ENCODE results near the gene VEGFC.

Gene VEGFC, protein sequence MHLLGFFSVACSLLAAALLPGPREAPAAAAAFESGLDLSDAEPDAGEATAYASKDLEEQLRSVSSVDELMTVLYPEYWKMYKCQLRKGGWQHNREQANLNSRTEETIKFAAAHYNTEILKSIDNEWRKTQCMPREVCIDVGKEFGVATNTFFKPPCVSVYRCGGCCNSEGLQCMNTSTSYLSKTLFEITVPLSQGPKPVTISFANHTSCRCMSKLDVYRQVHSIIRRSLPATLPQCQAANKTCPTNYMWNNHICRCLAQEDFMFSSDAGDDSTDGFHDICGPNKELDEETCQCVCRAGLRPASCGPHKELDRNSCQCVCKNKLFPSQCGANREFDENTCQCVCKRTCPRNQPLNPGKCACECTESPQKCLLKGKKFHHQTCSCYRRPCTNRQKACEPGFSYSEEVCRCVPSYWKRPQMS

DNA sequence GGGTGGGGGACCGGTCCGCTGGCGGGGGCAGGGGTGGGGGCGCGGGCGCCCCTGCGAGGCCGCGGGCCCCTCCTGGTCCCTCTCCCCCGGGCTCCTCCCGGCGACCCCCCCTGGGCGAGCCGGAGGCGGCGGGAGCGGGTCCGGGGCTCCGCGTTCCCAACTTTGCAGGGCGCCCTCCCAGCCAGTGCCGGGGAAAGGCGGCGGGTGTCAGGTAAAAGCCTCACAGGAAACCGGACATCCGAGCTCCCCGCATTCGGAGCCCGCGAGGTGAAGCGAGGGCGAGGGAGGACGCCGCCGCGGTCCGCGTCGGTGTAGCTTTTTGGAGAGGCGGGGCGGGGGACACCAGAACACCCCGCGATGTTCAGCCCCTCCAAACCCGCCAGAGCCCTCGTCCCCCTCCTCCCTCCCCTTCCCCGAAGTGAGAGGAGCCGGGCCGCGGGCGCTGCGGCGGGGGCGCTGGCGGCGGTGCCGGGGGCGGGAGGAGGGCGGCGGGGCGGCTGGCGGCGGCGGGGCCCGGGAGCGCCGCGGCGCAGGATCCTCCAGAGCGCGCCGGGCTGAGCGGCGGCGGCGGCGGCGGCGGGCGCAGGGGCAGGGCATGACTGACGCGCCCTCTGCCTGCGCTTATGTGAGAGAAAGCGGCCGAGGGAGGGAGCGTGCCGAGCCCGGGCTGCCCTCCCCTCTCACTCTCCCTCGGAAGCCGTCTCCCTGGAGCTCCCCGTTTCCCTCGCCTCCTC is at the start of gene VEGFC:
TSS of gene VEGFC (minus strand) at position 597 of the 734 bp plus-strand sequence. CDS start 611 bp downstream, outside the sequence.
- no peak for DNase-seq

DNA sequence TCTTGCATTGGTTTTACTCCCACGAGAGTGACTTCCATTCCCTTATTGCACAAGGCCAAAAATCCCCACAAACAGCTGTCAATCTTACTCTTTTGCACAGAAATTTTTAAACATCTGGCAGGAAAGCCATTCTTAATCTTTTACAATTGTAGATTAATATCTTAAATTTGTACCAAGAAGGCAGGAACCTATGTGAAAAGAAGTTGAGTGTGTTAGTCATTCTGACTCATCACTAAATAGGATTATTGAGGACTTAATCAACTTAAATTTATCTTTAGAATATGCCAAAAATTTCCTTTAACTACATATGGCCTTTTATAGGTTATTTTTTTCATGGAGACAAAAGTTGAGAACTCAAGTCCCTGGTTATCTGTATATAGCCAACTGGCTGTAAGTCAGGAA is 49.0 kb upstream of the VEGFC start:
- DNase-seq: no peak

DNA sequence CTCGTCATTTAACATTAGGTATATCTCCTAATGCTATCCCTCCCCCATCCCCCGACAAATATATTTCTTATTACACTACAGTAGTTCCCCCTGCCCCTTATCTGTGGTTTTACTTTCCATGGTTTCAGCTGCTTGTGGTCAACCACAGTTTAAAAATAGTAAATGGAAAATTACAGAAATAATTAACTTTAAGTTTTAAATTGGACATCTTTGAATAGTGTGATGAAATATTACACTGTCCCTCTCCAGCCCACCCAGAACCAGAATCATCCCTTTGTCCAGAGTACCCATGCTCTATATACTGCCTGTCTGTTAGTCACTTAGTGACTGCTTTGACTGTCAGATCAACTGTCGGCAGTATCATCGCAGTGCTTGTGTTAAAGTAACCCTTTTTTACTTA is 47.4 kb upstream of the VEGFC start:
- no peak for DNase-seq

DNA sequence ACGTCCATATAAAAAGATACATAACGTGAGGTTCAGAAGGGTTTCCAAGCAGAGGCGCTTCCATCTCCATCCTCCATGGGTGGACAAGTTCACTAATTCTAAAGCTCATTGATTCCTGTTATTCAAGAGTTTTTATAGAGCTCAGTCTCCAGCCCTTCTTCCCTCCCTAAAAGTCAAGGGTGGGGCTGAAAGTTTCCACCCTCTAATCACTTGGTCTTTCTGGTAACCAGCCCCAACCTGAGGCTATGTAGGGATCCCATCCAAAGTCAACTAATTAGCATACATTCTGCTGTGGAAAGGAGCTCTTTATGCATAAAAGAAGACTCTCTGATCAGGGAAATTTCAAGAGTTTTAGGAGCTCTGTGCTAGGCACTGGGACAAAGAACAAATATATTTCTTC is 46.9 kb upstream of the VEGFC start:
- no peak for DNase-seq

DNA sequence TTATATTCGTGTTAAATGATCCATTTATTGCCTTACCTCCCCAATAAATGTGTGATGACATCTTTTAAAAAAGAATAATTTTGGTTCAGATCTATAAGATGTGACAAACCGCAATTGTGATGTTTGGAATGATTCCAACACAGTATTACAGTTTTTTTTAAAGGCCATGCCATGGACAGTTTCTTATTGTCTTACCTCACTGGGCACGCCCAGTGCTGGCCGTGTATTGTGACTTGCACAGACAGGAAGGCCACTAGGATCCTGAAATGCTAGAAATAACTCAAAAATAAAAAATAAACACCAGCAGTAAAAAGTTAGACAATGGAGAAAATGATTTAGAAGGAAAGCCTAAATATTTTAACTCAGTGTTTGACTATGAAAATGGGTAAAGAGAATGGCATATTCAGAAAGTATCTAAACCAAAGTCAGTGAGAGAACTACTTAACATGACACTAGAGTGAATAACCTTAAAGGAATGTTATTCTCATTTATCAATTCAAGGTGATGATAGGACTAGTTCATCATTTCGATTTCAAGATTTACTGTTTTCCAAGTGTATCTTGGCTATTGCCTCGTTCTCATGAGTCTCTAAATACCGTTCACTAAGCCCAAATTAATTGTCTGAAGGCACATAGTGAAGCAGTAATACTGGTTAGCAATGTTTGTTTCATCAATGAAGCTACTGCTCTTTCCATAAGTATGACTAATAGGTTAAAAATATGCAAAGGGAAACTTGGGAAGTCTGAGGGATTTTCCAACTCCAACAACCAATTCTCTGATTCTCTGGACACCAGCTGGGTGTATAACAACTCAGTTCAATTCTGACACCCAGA is 46.1 kb upstream of the VEGFC start:
- DNase-seq: no peak

DNA sequence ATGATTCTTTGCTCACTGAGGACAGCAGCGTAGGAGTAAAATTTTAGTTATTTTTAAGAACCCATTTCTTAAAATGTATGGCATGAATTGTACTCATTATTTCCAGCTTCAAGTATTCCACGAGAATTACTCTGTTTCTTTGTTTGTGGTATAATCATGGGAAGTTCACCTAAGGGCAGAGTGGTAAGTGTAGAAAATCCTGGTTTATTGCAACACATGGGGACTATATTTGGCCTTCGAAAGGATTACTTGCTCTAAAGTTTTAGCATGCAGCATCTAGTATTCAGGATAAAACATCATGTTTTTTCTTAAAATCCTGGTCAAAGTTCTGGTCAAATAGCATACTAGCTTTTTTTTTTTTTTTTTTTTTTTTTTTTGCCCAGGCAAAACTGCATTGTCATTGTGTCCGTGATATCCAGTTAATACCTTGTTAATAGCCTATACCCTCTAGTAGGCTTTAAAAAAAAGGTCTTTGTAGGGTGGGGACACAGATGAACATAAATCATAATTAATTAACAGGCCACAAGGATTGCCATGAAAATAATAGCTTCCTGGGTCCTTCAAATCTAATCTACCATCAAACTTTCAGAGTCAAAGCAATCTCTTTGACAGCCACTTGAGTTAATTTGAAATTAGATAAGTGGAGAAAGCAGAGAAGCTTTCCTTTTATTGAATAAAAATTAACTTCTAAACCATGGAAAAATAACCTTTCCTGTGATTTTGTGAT is 44.6 kb upstream of the VEGFC start:
- no peak for DNase-seq

DNA sequence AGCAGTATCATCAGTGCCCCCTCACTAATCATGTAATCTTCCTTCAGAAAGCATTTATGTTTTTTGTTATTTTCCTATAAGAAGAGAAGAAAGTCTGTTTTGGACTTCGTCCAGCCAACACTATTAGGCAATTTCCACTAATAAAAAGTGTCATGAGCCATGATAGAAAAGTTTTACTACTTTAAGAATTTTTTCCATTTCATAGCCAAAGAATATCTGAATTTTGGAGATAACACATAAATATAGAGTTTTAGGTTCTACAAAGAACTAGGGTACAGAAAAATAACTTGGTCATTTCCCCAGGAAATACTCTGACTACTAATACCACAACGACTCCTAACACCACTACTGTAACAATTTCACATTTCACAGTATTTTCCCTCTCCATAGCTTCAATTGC is 41.8 kb upstream of the VEGFC start:
- DNase-seq: no peak

DNA sequence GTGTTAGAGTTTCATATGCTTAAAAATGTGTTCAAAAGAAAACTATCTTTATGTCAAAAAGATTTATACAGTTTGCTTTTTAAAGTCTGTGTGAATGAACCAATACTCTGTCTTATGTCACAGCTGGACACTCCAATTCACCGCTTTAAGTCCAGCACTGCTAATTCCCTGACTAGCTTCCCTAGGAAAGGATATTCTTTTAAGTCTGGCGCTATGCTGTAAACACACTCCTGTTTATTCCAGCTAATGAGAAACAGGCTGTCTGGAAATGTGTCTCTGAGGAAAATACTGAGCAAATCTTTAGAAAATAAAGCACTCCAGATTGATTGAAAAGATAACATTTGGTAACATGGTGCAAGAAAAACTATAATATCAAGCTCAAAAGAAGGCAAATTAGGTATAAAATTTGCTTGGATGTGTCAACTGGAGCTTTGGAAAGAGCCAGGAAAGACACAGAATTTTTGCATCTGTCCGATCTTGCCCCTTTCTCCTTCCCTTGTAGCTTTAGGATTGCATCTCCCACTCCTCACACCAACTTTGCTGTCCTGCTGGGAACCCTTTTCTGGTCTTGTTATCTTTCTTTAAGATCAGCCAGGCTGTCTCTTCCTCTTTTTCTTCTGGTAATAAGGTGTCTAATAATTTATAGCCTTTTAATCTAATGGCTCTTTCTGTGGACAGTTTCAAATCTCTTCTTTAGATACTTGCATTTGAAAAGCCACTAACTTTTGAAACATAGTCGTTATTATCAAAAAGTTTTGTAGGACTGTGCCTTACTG is 40.9 kb upstream of the VEGFC start:
- DNase-seq: no peak

DNA sequence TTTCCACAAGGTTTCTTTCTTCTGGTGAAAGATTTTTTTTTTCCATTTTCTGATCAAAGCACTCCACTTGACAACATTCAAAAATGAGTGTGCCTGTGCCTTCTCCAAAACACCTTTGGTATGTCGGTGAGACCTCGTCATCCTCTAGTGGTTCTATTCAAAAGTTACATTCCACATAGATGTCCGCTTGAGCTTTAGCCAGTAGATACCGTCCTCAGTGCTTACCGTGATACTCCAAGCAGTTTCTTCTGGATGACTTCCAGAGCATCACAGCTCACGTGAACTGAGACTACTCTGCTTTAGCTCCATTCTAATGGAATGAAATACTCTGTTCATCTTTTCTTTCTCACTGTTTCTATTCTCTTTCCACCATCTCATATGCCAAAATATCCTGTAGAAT is 38.2 kb upstream of the VEGFC start:
- no peak for DNase-seq

DNA sequence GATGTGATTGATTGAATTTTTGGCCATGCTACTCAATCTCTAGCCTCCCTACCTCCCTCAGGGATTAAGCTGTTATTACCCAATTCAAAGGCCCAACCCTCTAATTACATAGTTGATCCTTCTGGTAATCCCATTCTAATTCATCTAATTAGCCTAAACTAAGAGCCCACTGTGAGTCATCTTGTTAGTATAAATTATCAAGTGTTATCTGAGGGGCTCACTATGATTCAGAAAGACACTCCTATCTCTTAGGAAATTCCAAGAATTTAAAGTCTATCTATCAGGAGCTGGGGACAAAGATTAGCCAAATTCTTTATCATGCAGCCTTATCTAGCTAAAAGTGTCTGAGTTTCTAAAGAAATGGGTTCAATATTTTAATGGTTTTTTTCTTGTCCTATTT is 32.9 kb upstream of the VEGFC start:
- DNase-seq: no peak

DNA sequence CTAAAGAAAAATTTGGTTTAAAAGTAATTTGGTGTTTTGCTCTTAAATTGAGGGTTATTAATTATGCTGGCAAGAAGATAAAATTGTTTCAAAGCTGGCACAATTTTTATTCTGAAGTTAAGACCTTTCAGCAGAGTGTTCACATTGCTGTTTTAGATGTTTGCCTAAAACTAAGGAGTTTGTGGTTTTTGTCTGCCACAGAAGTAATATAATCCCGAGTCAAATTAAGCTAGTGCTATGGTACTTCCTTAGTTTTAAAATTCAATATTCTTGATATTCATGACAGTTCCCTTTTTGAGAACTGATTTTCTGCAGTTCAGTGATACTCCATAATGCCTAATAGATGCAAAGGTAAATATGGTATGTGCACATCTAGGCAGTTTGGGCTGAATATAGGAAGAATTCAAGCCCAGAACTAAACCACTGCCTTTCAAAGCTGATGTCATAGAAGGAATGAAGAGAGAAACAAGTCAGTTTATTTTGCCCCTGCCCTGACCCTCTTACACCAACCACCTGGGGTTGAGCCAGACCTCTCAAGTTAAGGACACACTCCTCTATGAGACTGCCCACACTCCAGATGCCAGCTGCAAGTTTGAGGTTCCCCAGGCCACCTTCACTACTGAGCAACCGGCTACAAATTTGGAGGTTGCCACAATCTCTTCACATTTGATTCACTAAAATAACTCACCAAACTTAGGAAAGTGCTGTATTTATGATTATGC is 32.1 kb upstream of the VEGFC start:
- no peak for DNase-seq

DNA sequence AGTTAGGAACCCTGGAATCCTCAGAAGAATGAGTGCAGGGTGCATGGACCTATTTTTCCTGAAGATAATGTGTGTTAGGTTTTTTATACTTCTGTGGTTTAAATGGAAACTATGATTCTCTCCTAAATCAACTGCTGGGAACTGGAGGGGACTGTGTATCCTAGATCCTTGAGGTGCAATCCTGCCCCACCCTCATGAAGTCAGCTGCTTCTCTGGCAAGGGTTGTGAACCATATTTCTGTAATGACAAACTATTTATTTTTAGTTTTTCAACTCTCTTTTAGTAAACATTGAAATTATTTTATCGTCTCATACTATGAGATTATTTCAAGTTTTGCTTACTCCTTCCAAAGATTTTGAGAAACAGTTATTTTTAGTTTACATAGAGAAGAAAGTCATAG is 25.8 kb upstream of the VEGFC start:
- DNase-seq: no peak

DNA sequence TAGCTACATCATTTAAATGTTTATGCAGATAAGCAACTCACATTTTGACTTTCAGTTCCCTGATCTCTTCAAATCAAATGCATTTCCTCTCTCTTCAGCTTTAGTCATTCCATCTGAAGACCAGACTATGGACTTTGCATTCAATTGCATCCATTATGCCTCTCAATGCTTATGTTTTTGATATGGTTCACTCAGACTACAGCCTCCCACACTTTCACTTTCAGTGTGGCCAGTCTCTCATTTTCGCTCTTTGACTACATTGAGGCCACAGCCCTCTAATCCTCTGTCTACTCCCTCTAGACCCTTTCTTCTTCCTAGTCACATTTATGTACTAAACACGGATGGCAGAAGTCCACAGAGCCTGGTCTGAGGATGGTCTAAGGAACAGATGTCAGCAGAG is 24.5 kb upstream of the VEGFC start:
- DNase-seq: no peak

DNA sequence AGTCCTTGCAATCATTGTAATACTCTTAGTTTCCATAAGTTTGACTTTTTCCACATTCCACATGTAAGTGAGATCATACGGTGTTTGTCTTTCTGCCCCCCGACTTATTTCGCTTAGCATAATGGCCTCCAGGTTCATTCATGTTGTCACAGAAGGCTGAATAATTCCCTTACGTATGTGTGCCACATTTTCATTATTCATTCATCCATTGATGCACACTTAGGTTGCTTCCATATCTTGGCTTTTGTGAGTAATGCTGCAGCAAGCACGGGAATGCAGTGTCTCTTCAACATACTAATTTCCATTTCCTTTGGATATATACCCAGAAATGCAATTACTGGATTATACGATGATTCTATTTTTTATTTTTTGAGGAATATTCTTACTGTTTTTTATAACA is 22.0 kb upstream of the VEGFC start:
- DNase-seq: no peak

DNA sequence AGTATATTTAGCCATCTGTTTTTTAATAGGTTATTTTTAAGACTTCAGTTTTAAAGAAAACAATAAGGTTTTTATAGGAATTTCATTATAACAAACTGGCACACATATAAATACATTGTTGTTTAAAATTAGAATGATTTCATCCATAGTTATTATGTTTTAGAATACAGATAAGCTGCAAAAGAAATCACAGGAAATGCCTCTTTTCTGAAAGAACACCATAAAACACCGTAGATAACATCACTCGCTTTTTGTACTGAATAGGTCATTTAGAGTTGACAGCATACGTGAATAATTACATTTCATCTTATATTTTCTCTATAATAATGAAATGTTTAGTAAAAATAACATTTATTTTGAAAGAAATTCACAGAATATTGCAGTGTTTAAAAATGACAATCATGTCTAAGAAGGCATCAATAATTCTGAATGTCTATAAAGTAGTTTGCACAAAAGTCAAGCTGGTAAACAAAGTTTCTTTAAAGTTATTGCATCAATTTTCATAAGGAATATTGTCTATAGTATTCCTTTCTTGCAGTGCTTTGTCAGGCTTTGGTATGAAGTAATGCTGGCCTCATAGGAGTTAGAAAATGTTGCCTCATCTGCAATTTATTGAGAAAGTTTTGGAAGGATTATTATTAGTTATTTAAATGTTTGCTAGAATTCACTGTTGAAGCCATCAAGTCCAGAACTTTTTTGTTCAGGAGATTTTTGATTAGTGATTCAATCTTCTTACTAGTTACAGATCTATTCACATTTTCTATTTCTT is 17.9 kb upstream of the VEGFC start:
- DNase-seq: no peak

DNA sequence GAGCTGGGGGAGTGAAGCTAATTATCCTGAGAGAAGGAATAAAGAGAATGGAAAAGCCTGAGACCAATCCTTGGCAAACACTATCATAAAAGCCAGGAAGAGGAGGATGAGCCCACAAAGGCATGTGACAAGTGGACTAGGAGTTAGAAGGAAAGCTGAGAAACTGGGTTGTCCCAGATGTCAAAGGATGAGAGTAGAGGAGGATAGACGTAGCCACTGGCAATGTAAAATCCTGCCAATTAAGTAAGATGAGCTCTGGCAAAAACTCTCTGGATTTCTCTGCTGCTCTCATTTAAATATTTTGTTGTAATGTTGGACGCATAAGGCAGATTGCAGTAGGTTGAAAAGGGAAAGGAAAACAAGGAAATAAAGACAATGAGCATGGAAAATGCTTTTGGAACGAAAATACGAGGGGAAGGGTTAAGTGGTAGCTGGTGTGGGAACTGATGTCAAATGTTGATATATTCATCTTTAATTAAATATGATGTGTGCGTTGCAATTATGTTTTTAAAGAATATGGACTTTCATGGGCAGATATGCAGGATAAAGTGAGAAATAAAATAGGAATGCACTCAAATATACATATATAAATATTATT is 14.2 kb upstream of the VEGFC start:
- DNase-seq: no peak

DNA sequence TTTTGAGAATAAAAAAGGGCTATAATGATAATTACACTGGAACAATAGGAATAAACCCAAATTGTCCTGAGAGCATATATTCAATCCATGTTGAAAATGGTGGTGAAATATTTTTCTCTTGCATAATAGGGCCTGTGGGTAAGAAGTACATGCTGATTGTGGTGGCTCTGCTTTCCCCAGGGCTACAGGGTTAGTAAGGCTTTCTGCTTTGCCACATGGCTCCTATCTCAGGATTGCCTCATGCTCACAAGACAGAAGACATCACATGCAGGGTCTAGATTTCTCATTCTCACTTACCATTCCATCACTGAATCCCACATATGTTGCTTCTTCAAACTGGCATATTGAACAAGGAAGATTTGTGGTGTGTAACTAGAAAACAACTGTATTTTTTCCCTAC is 12.4 kb upstream of the VEGFC start:
- DNase-seq: no peak

DNA sequence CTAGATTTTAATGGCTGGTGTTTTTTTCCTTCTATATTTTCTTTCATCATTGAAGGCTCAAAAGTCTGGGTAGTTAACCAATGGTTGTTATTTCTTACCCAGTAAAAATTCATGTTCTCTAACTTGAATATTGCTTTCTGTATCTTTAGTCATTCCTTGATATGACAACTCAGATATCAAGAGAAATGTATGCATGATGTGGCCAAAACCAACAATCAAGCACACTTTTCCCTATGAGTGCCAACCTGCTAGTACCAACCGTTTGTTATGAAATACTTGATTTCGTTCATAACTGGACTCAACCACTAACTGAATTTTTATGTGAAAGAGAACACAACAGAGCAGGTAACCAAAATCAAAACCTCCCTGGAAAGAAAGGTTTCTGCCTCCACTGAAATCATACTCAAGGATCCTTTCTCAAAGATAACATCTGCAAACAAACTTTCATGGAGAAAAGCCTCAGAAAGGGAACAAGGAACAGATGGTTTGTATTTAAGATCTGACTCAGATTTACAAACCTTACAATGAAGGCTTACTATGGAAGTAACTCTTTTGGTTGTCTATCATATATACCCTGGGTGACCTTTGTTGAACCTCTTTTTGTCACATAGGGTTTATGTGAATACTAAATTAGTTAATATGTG is 8.3 kb upstream of the VEGFC start:
- DNase-seq: no peak

DNA sequence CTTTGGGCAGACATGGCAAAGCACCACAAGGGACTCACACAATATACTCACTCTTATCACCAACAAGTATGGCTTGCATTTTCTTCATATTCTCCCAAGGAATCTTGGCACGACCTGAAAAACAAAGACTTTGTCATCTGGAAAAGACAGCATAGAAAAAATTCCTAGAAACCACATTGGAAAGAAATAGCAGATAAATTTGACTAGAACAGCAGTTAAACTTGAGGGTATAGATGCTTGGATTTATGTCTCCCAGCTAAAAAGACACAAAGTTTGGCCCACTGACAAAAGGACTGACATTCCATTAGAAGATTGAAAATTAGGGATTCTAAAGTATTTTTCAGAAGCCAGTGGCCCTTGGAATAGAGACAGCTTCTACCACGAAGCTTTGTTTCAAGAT is 6.9 kb upstream of the VEGFC start:
- DNase-seq: no peak

DNA sequence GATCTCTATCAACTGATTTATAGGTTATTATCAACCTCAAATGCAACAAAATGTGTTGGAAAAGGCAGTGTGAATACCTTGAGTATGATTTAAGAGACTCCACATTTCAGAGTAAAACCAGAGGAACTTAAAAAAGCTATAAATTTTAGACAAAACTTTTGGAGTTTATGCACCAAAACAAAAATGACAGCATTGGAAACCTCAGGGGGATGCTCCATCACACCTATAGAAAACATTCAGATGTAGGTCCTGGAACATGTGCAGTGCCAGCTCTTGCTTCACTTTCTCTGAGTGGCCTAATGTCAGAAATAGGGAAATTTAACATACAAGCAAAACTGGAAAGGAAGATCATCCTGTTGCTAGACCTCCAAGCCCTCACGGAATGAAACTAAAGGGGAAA is 5.8 kb upstream of the VEGFC start:
- DNase-seq: no peak

Data from cerebellar nuclear complex (tissue), 1 donor.